ENCODE results near the gene MSH6. TPM values are rescaled to one million over a fixed set of nuclear protein-coding genes. Genes with fewer than 3 reads are reported as not detected.

Gene MSH6
- total RNA-seq, 1 experiment from 2014 or later, result 98.0 TPM

- no TSS peak for BruUV-seq (replicated peaks)
- no peaks in the 10 kb centered on the region for H3K9me3 ChIP-seq (ENCODE audit: control insufficient read depth, insufficient read depth, low read depth, low read length)
- TF ChIP-seq CTCF (IDR thresholded peaks at IDR 0.05) (no peak), SIN3A (IDR thresholded peaks at IDR 0.05; ENCODE audit: borderline replicate concordance, insufficient read depth, low read depth, low read length) (no peak), REST (IDR thresholded peaks at IDR 0.05; ENCODE audit: insufficient read depth in 1 of 2, low read depth in 2 of 2, low read length in 1 of 2) (no peak), POLR2AphosphoS5 (IDR thresholded peaks at IDR 0.05; ENCODE audit: low read depth, low read length) (no peak), TCF7L2 (IDR thresholded peaks at IDR 0.05; ENCODE audit: low read depth, low read length) (no peak)
- no peaks in the 10 kb centered on the region for H3K4me1 ChIP-seq (ENCODE audit: control insufficient read depth, insufficient read depth, low read length)
- no peak for DNase-seq (ENCODE audit: low read depth, low spot score)
- ChIA-PET CTCF (interaction anchor here (0.5 kb wide), 1 partner anchor 58 kb away, joined by 4 read pairs; no protein-coding TSS in a partner anchor), POLR2A (no interaction called here)
- peaks cover 34% of the 10 kb centered on the region for H3K36me3 ChIP-seq (ENCODE audit: control insufficient read depth, insufficient read depth, low read length)
- no peaks in the 10 kb centered on the region for H3K27me3 ChIP-seq (ENCODE audit: control insufficient read depth, insufficient read depth, low read length)
- H3K27ac ChIP-seq (ENCODE audit: low read length), result no peak overlapping the region
- ATAC-seq, result no peak
- H3K4me3 ChIP-seq (ENCODE audit: low read depth in 2 of 2, low read length in 2 of 2), result no peak overlapping the region
- intact Hi-C loops (cut with micrococcal nuclease; ENCODE audit: unreplicated experiment) (no loop called here), in situ Hi-C loops (cut with HindIII; ENCODE audit: low pct_unique_long_range_greater_than_20kb, low sequenced_read_pairs) (no loop called here)
Measured at GRCh38 chr2:47815764-47816163, 32.8 kb downstream of the MSH6 start.

- no TSS peak for BruUV-seq (replicated peaks)
- ChIA-PET CTCF (no interaction called here), POLR2A (no interaction called here)
- no peak overlapping the region for H3K4me3 ChIP-seq (ENCODE audit: low read depth in 2 of 2, low read length in 2 of 2)
- intact Hi-C loops (cut with micrococcal nuclease; ENCODE audit: unreplicated experiment) (no loop called here), in situ Hi-C loops (cut with HindIII; ENCODE audit: low pct_unique_long_range_greater_than_20kb, low sequenced_read_pairs) (no loop called here)
- H3K4me1 ChIP-seq (ENCODE audit: control insufficient read depth, insufficient read depth, low read length), result no peaks in the 10 kb centered on the region
- H3K9me3 ChIP-seq (ENCODE audit: control insufficient read depth, insufficient read depth, low read depth, low read length), result no peaks in the 10 kb centered on the region
- H3K27me3 ChIP-seq (ENCODE audit: control insufficient read depth, insufficient read depth, low read length), result no peaks in the 10 kb centered on the region
- ATAC-seq, result no peak
- no peak overlapping the region for H3K27ac ChIP-seq (ENCODE audit: low read length)
- H3K36me3 ChIP-seq (ENCODE audit: control insufficient read depth, insufficient read depth, low read length), result peaks cover 32% of the 10 kb centered on the region
- TF ChIP-seq REST (IDR thresholded peaks at IDR 0.05; ENCODE audit: insufficient read depth in 1 of 2, low read depth in 2 of 2, low read length in 1 of 2) (no peak), CTCF (IDR thresholded peaks at IDR 0.05) (no peak), SIN3A (IDR thresholded peaks at IDR 0.05; ENCODE audit: borderline replicate concordance, insufficient read depth, low read depth, low read length) (no peak), POLR2AphosphoS5 (IDR thresholded peaks at IDR 0.05; ENCODE audit: low read depth, low read length) (no peak), TCF7L2 (IDR thresholded peaks at IDR 0.05; ENCODE audit: low read depth, low read length) (no peak)
- no peak for DNase-seq (ENCODE audit: low read depth, low spot score)
Measured at GRCh38 chr2:47818777-47819176, 35.8 kb downstream of the MSH6 start.
